DMS53 treated with DMSO at 0.1 percent for 48 hours (cell line): ENCODE measurements around the gene ADAMTS12.
"Not testable (repeated sequence)": the region's sequence is repeated elsewhere in the genome, so short reads cannot be mapped to it uniquely, and the experiment has no call there.

Experiments
- DNase-seq: peaks from one replicate; lab custom pipeline; 2025; ENCODE audit not compliant: unreplicated experiment; lab: John Stamatoyannopoulos, UW

The ADAMTS12 gene

DNA sequence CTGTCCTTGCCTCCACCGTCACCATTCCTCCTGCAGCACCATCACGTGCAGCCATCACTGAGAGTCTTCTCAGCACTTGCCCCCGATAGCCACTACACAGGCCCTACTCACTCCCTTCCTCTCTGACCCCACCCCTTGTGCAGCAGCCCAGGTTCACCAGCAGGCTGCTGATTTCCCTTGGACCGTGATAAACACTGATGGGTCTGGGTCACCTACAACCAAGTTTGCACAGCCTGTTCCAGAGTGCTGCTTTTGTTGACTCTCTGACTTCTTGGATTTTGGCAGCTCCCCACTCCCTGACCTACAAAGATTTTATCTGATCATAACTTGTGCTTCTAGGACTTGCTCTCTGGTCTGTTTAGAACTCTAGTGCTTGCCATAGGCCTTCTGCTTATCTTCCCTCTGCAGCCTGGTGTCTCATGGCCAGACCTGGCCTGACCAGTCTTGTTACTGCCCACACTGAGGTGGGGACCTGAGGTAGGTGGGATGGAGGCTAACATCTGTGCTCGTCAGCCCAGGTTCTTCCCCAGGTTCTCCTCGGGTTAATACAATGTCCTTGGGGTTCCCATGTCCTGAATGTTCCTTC is 341.7 kb downstream of the ADAMTS12 start:
- DNase-seq, result no peak

DNA sequence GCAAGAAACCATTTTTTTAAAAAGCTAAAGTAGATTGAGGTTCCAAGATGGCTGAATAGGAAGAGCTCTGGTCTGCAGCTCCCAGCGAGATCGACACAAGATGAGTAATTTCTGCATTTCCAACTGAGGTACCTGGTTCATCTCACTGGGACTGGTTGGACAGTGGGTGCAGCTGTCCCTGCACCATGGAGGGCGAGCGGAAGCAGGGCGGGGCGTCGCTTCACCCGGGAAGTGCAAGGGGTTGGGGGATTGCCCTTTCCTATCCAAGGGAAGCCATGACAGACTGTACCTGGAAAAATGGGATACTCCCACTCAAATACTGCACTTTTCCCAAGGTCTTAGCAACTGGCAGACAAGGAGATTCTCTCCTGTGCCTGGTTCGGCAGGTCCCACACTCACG is 352.0 kb downstream of the ADAMTS12 start:
- DNase-seq, result not testable (repeated sequence)

DNA sequence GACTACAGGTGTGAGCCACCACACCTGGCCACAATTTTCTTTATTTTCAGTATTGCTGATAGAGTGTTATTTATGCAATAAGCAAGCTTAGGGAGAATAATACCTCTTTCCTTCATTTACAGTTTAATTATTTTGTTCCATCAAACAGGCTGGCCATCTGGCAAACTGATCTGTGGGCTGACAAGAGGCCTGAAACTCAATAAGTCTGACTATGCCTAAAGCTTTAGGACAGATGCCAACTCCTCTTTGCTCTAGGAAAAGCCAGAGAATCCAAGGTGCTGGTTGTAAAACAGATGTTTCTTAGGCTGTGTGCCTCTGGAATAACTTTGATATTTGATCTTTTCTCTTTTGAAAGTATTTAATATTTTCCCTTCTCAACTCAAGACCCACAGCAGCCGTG is 352.6 kb downstream of the ADAMTS12 start:
- no peak for DNase-seq

DNA sequence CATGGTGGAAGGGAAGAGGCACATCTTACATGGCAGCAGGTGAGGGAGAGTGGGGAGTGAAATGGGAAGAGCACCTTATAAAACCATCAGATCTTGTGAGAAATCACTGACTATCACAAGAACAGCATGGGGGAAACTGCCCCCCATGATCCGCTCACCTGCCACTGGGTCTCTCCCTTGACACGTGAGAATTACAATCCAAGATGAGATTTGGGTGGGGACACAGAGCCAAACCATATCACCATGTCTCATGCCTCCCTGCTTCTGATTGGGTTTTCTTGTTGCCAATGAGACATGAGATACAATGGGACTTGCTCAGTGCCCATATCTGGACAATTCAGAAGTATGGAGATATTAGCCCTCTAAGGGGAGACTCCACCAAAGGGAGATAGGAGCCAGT is 353.6 kb downstream of the ADAMTS12 start:
- no peak for DNase-seq

- no peak for DNase-seq
These were observed 354.6 kb downstream of the ADAMTS12 start for GRCh38 chr5:33537240-33537639.

- no peak for DNase-seq
These were observed 355.0 kb downstream of the ADAMTS12 start for GRCh38 chr5:33536802-33537201.

DNA sequence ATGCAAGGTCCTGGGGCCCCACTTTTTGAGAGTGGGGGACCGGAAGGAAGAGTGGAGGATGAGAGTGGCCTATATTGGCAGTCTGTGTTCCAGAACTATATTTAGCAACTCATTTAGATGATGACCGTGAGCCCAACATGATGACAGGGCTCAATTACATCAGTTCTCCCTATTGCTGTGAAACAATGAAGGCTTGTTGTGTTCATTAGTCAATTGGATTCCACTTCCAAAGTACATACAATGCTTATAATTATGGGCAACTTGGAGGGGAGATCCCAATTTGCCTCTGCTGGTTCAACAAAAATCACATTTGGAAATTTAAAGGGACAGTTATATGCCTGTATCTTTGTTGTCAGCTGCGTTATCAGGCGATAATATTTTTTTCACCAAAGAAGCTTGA is 360.0 kb downstream of the ADAMTS12 start:
- DNase-seq, result no peak

DNA sequence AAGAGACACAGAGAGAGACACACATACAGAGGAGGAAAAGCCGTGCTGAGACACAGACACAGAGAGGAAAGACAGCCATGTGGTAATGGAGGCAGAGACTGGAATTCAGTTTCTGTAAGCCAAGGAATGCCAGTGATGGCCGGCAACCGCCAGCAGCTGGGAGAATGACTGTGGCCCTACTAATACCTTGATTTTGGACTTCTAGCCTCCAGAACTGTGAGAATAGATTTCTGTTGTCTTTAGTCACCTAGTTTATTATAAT is 360.8 kb downstream of the ADAMTS12 start:
- no peak for DNase-seq

DNA sequence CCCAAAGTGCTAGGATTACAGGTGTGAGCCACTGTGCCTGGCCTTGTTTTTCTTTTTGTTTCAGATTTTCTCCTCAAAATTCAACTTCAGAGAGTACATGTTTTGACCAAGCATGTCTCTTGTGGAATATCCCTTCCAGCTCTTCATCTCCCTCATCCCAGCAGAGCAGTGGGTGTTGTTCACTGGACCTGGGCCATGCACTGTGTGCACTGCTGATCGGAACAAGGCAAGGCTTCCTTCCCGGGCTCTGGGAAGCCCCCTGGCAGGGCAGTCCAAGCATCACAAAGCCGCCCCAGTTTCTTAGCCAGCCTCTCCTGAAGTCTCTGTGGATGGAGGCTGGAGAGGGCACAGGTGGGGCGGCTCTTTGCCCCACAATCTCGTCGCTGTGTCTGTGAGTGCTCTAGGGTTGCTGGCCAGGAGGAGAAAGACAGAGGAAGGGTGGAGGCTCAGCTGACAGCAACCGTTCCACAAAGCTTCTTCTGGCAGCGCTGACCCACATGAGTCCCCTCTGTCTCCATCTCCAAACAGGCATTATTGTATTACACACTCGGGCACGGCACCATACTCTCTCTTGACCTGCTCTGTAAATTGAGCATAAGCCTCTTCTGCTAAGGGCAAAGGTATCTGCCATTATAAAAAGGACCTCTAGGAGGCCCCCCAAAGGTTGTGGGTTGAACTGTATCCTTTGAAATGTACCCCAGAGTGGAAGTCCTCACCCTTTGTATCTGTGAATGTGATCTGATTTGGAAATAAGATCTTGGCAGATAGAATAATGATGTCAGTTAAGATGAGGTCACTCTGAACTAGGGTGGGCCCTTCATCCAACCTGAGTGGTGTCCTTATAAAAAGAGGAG is 361.4 kb downstream of the ADAMTS12 start:
- DNase-seq, result no peak

DNA sequence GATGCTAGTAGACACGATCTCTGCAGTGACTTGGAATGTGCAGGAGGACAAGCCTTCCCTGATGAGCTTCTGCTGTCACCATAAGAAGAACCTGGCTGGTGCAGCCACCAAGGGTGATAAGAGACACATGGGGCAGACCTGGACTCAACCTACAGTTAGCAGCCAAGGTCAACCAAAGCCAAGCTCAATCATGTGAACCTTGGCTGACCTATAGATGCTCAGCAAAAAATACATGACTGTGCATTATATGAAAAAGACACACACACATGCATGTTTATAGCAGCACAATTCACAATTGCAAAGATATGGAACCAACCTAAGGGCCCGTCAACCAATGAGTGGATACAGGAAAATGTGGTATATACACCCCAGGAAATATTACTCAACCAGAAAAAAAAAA is 364.1 kb downstream of the ADAMTS12 start:
- DNase-seq, result no peak

- DNase-seq, result no peak
These were observed 365.0 kb downstream of the ADAMTS12 start for GRCh38 chr5:33526755-33527154.

DNA sequence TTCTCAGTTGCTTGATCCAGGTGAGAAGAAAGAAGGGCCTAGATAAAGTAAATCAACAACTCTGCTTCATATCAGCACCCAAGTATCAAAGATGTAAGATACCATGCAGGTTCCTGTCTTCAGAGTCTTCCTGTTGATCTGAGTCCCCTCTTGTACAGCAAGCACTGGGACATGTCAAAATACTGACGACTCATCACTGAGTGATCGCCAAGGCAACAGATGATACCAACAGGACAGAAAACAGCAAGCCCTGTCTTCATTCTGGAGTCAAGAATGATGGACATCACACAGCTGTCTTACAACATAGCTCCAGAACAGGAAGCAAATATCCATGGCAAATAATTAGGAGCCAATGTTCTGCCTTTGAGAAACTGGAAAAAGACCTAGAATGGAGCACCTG is 367.3 kb downstream of the ADAMTS12 start:
- no peak for DNase-seq

DNA sequence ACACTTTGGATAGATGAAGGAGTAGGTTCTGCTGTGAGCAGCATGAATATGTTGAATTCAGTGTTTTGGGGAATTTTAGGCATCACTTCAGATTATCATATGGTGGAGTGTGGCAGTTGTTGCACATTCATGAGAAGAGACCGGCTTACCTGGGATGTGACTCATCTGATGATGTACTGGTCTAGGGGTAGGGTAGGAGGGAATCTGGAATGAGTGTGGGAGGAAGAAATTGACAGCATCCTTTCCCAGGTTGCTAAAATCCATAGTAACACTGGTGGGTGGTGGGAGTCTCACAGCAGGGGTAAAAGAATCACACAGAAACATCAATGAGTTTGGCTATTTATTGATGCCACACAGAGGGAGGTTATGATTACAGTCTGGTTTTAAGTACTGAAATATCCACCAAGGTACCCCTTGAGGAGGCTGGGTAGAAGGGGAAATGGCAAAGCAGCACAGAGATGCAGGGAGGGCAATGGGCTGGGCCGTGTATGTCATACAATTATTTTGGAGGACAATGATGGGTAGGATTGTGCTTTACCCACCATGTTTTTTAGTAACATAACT is 368.5 kb downstream of the ADAMTS12 start:
- no peak for DNase-seq

GRCh38 chr5:33516421-33516820 is 375.4 kb downstream of the ADAMTS12 start:
- DNase-seq, result no peak

GRCh38 chr5:33515366-33515765 is 376.4 kb downstream of the ADAMTS12 start:
- DNase-seq, result not testable (repeated sequence)

DNA sequence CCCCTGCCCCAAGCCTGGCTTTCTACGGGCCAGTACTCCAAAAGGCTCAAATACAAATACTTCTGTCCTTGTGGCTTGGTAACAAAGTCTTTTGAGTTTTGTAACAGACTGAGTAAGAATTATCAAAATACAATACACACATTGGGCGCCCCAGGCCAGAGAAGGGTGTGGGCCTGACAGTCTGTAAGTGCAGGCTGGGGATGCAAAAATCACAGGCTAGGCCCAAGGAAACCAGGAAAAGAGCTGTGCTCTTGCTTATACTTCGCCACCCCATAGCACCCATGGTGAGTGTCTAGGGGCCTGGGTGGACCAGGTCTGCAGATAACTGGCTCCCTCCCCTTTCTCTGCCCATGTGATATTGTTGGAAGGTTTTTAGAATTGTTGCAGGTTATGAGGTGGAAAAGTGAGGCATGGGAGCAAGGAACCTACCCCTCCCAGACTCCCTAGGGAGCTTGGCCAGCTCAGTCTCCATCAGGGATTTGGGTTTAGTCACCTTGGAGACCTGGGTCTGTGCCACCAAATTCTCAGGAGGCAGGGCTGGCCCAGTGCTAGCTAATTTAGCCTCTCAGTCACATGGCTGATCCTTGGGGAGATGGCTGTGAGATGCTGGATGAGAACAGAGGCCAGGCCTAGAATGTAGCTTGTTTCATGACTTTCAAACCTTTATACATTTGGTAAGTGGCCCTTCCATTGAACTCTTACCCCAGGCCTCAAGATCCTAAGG is 378.2 kb downstream of the ADAMTS12 start:
- no peak for DNase-seq

GRCh38 chr5:33509036-33509435 is 382.8 kb downstream of the ADAMTS12 start:
- DNase-seq, result no peak

DNA sequence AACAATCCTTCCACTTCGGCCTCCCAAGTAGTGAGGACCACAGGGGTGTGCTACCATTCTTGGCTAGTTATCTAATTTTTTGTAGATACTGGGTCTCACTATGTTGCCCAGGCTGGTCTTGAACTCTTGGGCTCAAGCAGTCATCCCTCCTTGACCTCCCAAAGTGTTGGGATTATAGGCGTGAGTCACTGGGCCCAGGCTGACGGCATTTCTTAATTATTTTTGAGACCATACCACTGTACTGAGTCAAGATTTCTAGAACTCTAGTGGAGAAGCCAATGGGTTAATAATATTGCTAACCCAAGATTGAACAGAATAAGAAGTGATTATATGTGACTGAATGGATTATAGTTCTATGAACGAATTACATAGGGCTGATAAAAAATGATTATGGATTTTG is 384.4 kb downstream of the ADAMTS12 start:
- DNase-seq, result no peak

DNA sequence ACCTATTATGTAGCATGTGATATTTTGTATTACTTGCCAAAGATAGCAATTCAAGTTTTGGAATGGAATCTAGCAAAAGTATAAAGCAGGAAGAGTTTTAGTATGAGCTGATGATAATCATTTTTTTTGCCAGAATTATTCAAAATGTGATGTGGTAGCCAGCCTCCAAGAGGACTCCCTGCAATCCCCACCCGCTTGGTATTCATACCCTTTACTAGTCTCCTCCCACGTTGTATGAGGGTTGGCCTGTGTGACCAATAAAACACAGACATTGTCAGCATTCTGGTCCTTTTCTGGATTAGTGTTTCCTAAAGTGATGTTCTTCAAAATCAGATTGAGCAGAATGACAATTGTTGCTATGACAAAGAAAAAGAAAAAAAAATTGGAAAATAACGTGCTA is 387.2 kb downstream of the ADAMTS12 start:
- no peak for DNase-seq

DNA sequence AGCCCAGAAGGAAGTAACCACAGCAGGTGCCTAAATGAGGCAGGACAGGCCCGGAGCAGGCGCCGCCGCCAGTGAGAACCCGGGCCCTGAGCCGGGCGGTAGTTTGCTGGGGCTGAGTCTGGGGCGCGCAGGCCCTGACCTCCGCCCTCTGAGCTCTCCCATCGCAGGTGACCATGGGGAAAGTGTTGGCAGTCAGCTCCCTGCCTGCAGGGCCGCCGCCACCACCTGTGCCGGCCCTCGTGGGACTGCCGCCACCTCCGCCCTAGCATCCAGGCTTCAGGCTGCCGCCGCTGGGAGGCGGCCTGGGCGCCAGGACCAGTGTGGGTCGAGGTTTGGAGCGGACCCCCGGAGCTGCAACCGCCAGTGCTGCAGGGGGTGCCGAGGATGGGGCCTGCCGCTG is 389.9 kb downstream of the ADAMTS12 start:
- no peak for DNase-seq

GRCh38 chr5:33501260-33501659 is 390.5 kb downstream of the ADAMTS12 start:
- DNase-seq, result no peak

GRCh38 chr5:33494466-33494865 is 397.3 kb downstream of the ADAMTS12 start:
- DNase-seq, result no peak
